Rectal smooth muscle tissue (tissue), 1 donor: ENCODE data around the gene NPEPL1.
A peak's percentile ranks its signal among the peaks of the same experiment; 100 is the strongest.

Source experiments
- H3K27ac ChIP-seq: one replicate; pipeline ENCODE4 v1.7.0; 2013; ENCODE audit warnings: low read depth, low read length, inconsistent platforms
- H3K27me3 ChIP-seq: one replicate; pipeline ENCODE4 v1.7.0; 2013; ENCODE audit warnings: low read length; ENCODE audit not compliant: control insufficient read depth, insufficient read depth
- H3K36me3 ChIP-seq: one replicate; pipeline ENCODE4 v1.7.0; 2013; ENCODE audit warnings: low read length; ENCODE audit not compliant: control insufficient read depth, insufficient read depth
- H3K4me1 ChIP-seq: one replicate; pipeline ENCODE4 v1.7.0; 2013; ENCODE audit warnings: low read length; ENCODE audit not compliant: control insufficient read depth, insufficient read depth
- H3K4me3 ChIP-seq: one replicate; pipeline ENCODE4 v1.7.0; 2013; ENCODE audit warnings: low read length
- H3K9ac ChIP-seq: one replicate; pipeline ENCODE4 v1.7.0; 2013; ENCODE audit warnings: low read length

NPEPL1 gene

DNA sequence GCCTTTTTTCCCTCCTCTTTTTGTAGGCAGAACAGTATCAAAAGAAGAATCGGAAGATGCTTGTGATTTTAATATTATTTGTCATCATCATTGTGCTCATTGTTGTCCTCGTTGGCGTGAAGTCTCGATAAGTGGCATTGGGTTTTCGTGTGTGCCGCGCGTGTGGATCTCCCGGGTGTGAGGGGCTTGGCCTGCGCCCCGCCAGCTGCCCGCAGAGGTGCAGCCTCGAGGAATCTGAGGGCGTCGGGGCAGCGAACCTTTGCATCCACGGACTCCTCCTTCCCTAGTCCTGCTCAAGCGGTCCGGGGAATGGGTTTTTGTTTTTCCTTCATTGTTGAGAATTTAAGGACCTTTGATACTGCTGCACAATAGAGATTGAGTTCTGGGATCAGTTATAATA lies 16.4 kb upstream of the NPEPL1 start:
- Histone ChIP-seq H3K27me3 (no peaks in the 10 kb centered on the region), H3K36me3 (peaks cover 15% of the 10 kb centered on the region), H3K27ac (no peak overlapping the region), H3K9ac (no peak overlapping the region), H3K4me3 (no peak overlapping the region), H3K4me1 (no peaks in the 10 kb centered on the region)

DNA sequence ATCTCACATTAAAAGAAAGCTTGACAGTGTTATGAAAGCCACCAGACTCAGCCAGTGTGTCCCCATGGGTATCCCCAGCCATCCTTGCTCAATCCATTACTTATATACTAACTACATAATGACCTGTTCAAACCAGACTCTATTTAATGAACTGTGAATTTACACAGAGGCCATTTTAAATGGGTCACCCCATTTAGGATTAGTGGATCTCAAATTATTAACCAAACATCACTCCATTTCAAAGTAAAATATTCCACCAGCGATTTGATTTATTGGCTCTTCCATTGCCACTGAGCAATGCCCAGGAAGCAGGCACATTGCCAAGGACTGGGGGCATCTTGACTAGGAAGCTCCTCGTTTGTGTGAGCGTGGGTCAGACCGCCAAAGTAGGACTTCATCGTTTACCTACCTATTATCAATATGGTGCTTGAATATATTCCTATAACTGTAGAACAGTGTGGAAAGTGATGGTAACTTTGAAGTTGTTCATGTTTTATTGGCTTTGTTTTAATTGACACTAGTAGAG lies 15.5 kb upstream of the NPEPL1 start:
- H3K4me3 ChIP-seq = no peak overlapping the region
- H3K4me1 ChIP-seq = no peaks in the 10 kb centered on the region
- no peak overlapping the region for H3K27ac ChIP-seq
- H3K36me3 ChIP-seq = peaks cover 15% of the 10 kb centered on the region
- H3K9ac ChIP-seq = no peak overlapping the region
- H3K27me3 ChIP-seq = no peaks in the 10 kb centered on the region

DNA sequence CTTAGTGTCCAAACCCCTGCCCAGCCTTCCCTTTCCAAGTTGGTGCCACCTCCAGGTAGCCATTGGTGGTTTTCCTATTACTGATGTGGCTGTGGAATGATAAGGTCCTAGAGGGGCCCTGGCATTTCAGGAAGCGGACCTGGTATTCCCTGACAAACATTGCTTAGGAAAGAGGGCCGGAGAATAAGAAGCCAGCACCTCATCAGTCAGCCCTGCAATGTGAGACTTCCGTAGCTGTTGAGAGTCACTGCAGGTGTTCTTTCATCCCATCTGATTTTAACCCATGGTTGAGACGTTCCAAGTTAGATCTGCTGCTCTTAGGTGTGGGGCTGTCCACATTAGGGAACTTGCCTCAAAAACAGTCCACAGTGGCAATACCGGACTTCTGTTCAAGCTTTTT lies 14.8 kb upstream of the NPEPL1 start:
- H3K36me3 ChIP-seq = peaks cover 15% of the 10 kb centered on the region
- H3K9ac ChIP-seq = no peak overlapping the region
- no peaks in the 10 kb centered on the region for H3K4me1 ChIP-seq
- no peak overlapping the region for H3K4me3 ChIP-seq
- no peaks in the 10 kb centered on the region for H3K27me3 ChIP-seq
- H3K27ac ChIP-seq = no peak overlapping the region

DNA sequence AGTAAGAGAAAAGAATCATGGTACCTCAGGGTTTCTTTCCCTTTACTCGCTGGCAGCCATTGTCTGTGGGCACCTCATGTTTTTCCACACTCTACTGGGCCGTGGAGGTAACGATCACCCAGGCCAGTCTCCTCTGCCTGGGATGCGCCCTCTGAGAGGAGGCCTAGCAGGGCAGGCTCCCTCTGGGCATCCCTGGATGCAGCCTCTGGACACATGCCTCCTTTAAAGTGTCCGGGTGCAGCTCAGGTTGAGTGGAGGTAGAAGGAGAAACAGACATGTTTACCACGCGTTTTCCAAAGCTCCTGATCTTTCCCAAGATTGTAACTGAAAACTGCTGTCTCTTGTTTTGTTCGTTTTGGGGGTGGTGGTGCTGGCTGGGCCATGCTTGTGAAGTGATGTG lies 13.8 kb upstream of the NPEPL1 start:
- Histone ChIP-seq H3K27ac (no peak overlapping the region), H3K4me3 (no peak overlapping the region), H3K4me1 (no peaks in the 10 kb centered on the region), H3K9ac (no peak overlapping the region), H3K36me3 (peaks cover 11% of the 10 kb centered on the region), H3K27me3 (no peaks in the 10 kb centered on the region)

DNA sequence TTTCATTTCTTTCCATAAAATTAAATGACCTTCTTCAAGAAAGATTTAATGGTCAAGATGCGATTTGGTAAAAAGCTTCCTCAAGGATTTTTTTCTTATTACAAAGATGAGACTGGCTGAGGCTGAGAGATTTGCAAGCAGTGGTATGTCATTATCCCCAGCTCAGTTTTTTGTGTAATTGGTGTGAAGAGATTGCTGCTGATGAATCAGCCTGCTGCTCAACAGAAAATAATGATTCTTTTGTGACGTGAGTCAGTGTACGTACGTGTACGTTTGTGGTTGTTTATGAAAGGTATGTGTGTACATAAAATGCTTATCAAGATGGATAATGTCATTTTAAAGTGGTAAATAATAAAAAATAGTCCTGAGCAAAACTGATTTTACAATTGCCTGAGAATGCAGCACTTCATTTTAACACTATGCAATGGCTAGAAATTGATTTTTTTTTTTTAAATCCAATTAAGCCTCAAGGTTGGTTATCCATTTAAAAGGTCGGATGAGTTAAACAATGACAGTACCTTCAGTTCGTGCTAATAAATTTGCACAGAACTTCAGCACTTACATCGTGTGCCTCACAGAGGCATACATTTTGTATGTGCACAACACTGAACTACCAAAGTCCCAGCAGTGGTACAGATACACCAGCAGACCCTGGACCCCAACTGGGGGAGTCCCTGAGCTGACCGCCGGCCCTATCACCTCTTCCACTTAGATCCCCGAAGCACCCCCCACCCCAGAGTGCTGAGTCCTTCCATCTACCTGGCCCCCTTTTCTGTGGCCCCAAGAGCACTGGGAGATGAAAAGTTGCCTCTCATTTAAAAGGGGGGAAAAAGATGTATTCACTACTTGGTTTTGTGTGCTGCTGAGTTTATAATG lies 9.7 kb upstream of the NPEPL1 start:
- H3K27me3 ChIP-seq = no peaks in the 10 kb centered on the region
- H3K36me3 ChIP-seq = no peaks in the 10 kb centered on the region
- H3K4me1 ChIP-seq = no peaks in the 10 kb centered on the region
- H3K4me3 ChIP-seq = no peak overlapping the region
- H3K27ac ChIP-seq = no peak overlapping the region
- H3K9ac ChIP-seq = no peak overlapping the region

DNA sequence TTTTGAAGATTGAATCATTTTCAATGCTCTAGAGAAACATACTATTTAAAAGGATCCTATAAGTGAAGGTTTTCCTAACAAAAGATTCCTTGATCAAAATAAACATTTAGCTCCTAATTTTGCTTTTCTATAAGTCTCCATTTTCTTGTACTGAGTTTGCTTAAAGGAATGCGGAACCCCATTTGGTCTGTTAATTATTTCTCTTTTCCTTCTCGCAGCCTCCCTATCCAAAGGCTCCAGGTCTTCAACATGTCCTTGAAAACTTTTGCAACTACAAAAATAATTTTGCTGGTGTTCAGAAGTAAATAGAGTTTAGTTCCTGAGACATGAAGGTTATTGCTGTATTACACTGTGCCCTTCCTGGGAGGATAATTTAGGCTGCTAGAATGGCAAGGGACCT lies 8.3 kb upstream of the NPEPL1 start:
- no peaks in the 10 kb centered on the region for H3K27me3 ChIP-seq
- no peak overlapping the region for H3K9ac ChIP-seq
- no peak overlapping the region for H3K4me3 ChIP-seq
- no peaks in the 10 kb centered on the region for H3K36me3 ChIP-seq
- no peaks in the 10 kb centered on the region for H3K4me1 ChIP-seq
- no peak overlapping the region for H3K27ac ChIP-seq

DNA sequence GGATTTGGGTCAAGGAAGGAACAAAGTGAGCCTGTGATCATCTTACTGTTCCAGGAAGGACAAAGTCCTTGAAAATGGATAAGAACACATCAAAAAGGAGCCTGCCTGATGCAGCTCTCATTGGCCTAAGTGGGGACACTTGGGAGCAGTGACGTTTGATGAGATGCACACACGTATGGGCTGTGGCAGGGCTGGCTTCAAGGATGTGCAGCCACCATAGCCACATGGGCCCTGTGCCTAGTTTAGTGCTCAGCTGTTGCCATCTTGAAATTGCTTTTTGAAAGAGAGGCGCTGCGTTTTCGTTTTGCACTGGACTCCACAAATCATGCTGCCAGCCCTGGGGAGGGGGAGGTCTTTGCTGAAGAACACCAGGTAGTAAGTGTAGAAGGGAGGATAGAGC lies 6.6 kb upstream of the NPEPL1 start:
- H3K36me3 ChIP-seq = no peaks in the 10 kb centered on the region
- peaks cover 7% of the 10 kb centered on the region for H3K4me1 ChIP-seq
- H3K4me3 ChIP-seq = no peak overlapping the region
- H3K9ac ChIP-seq = no peak overlapping the region
- H3K27me3 ChIP-seq = no peaks in the 10 kb centered on the region
- no peak overlapping the region for H3K27ac ChIP-seq

DNA sequence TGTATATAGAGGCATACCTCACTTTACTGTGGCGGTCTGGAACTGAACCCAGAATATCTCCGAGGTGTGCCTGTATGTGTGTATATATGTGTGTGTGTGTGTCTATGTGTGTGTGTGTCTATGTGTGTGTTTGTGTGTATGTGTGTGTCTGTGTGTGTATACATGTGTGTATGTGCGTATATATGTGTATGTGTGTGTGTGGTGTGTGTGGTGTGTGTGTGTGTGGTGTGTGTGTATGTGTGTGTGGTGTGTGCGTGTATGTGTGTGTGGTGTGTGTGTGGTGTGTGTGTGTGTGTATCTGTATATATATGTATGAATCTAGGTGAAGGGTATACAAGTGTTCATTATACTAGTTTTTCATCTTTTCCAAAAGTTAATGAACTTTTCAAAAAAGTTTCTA lies 4.2 kb upstream of the NPEPL1 start:
- no peak overlapping the region for H3K9ac ChIP-seq

DNA sequence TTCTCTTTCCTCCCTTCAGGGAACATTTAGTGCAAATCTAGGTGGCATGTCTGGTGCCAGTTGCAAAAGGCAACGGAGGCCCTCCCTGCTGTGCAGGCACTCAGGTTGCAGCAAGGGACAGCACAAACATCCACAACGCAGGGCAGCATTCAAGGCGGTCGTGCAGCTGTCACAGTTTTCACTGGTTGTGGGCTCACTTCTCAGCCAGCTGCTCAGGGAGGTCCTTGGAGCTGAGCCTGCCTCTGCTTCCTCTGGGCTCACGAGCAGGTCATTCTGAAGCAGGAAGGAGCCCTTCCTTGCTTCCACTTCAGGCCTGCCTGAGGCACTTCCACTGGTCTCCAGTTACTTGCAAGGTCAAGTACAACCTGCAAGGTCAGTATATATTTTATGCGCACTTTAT lies 3.8 kb upstream of the NPEPL1 start:
- Histone ChIP-seq H3K27me3 (no peaks in the 10 kb centered on the region), H3K4me1 (peaks cover 18% of the 10 kb centered on the region), H3K36me3 (no peaks in the 10 kb centered on the region), H3K27ac (no peak overlapping the region), H3K4me3 (no peak overlapping the region), H3K9ac (no peak overlapping the region)

More for the DNA sequence above, 4.2 kb upstream of the NPEPL1 start:
- Histone ChIP-seq H3K4me3 (no peak overlapping the region), H3K27me3 (no peaks in the 10 kb centered on the region), H3K27ac (no peak overlapping the region), H3K36me3 (no peaks in the 10 kb centered on the region), H3K4me1 (peaks cover 14% of the 10 kb centered on the region)

DNA sequence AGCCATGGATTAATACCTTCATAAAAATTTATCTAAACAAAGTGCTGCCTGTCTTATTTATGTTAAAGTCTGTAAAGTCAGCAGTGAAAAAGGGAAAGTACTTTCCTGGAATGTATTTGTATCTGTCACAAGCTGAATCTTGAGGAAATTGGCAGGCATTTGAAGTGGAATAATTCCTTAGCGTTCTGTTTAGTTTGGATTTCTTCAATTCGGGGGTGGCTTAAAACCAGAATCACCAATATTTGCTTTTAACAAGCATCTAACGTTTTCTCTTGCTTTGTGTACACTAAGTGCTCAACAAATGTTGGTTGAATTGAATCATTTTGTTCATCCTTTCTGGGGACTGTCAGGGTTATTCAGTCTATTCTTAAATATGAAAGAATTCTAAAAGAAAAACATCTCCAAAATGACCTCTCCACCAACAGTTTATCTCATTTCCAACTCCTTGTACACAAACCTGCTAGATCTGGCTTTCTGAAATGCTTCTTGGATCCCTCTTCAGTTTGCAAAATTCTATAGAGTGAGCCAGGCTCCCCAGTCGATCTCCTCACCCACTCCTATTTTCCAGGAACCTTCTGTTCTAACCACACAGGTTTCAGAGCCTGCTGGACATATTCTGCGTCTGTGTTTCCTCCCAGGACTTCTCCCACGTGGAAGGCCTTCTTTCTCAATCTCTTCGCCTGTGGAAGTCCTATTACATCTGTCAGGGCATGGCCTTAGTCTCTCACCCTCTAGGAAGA lies 2.0 kb upstream of the NPEPL1 start:
- Histone ChIP-seq H3K4me3 (no peak overlapping the region), H3K4me1 (peaks cover 20% of the 10 kb centered on the region), H3K36me3 (peaks cover 3% of the 10 kb centered on the region), H3K27me3 (no peaks in the 10 kb centered on the region), H3K9ac (no peak overlapping the region), H3K27ac (peak overlapping the region; percentile 95)

DNA sequence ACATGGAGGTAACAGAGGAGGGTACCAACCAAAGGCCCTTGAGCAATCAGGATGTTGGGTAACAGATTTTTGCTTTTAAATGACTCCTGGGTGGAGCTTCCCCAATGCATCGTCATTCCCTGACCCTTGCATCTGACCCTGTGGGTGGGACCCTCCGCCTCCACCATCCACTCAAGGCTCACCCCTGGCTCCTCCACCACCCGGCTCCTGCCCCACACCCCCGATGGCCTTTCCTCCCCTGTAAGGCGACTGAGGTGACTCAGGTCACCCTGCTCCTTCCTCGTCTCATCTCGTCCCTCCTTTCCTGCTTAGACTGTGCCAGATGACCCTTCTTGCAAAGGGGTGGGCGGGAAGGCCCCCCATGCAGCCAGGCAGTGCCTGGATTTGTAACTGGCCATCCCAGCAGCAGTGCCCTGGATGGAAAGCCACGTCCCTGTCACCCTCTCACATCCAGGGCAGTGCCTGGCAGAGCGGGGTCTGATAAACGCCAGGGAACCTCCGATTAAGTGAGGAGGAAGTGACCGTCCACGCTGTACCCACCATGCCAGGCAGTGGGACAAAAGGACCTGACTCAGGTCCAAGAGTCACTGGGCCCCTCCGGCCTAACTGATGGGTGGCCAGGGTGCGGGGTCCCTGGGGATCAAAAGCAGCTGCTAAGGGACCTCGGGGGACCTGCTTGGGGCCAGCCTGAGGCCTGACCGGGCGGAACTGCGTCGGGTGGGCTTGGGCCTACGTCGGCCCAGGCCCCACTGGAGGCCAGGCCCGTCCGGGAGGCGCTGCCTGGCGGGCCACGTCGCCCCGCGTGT lies 624 bp upstream of the NPEPL1 start:
- H3K4me1 ChIP-seq = peaks cover 20% of the 10 kb centered on the region
- H3K27ac ChIP-seq = peak overlapping the region; percentile 95
- no peaks in the 10 kb centered on the region for H3K27me3 ChIP-seq
- peak overlapping the region; percentile 40 for H3K4me3 ChIP-seq
- H3K36me3 ChIP-seq = peaks cover 6% of the 10 kb centered on the region
- peak overlapping the region; percentile 32 for H3K9ac ChIP-seq
